Fibroblast of gingiva (primary cell): Measurements from ENCODE around the gene CLMP.
"Not testable (repeated sequence)": the region's sequence is repeated elsewhere in the genome, so short reads cannot be mapped to it uniquely, and the experiment has no call there.

Source experiments
- DNase-seq: peaks from one replicate; pipeline ENCODE4 v3.0.0-alpha.2; 2011; ENCODE audit warnings: low read depth

Gene CLMP

DNA sequence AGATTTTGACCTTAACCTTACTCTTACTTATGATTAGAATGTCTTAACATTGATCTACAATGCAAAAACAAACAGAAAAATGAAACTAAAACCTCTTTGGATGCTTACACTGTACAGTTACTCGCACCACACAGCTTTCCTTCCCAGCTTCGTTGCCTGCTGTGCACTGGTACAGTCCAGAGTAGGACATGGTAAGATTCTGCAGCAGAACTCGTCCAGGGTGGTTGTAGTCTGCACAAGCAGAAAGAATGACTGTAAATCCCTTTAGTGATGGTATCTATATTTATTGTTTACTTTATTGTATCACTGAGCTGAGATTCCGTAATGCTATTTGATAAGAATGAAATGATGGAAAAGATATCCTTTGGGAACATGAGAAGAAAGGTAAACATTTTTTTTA lies 112.1 kb downstream of the CLMP start:
- DNase-seq = no peak

DNA sequence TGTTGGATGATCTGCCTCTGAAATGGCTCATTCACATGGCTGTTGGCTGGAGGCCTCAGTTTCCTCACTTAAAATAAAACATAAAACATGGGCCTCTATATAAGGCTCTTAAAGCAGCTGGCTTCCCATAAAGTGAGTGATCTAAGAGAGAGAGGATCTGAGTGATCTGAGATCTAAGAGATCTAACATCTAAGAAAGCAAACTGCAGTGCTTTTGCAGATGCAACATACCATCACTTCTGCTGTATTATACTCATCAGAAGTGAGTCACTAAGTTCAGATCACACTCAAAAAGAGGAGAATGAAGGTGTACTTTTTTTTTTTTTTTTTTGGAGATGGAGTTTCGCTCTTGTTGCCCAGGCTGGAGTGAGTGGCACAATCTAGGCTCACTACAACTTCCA lies 115.0 kb downstream of the CLMP start:
- DNase-seq = no peak

DNA sequence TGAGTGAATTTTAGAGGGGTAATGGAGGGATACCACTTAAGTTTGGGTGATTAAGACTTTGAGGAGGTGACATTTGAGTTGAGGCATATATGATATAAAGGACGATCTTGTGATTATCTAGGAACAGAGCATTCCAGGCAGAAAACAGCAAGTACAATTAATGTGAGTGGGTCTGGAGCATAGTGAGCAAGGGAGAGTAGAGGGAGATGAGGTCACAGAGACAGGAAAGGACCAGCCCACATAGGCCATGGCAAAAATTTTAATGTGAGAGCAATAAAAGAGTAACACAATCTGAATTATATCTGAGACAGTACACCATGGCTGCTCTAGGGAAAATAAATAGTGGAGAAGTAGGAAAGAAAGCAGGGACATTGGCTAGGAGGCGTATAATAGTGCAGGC lies 118.6 kb downstream of the CLMP start:
- no peak for DNase-seq

DNA sequence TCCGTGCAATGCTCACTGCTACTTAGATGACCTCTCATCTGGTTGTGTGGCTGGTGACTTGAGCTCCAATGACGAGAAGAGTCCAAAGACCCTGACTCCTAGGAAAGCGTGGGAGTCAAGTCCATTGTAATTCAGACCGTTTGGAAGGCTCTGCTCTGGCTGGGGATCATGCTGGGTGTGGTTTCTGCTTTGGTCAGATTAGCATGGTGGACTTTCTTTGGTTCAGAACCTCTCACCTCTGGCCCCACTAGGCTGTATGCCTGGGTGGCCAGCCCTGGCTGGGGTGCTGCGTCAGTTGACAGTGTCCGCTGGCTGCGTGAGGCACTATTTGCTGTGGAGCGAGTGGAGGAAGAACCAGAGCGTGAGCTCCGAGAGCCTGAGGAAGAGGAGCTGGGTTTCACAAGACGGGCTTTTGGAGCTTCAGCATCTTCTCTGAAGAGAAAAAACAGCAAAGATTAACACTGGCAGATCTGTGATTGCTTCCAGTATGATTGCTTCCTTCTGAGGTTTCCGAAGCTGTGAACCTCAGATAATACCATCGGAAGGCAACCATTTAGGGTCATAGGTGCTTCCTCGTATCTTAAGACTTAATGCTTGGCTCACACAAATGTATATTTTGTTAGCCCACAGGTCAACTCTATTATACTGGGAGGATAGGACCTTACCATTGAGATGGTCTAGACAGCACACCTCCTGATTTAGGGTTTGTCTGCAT lies 121.5 kb downstream of the CLMP start:
- DNase-seq = no peak

DNA sequence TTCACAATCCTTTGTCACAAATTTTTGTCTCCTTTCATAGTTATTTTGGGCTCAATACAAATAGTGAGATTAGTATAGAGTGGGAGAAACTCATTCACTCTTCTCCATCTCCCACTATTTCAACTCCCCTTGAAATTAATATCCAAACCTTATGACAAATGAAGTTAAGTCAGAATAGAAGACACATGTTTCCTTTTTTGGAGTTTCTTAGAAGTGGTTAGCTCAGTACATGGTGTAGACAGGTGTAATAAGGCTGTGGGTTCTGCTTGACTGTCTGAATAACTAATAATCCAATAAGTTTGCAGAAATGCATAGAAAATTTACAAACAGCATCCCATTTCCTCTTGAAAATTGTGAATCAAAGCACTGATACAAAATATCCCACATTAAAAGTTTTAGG lies 122.3 kb downstream of the CLMP start:
- no peak for DNase-seq

DNA sequence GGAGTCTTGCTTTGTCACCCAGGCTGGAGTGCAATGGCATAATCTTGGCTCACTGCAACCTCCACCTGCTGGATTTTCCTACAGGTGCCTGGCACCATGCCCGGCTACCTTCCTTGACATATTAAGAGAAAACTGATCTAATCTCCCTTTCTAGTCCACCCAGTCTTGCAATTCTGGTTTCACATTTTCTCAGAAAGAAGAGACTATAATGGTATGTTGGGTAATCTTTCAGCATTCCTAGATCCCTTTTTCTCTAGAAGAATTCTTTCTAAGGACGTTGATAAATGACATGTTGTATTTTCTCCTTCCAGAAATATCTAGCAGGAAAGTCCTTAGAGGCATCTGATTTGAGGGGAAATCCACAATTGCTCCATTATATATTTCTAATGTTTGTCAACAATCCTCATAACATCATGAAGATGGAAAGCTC lies 122.7 kb downstream of the CLMP start:
- DNase-seq = no peak

DNA sequence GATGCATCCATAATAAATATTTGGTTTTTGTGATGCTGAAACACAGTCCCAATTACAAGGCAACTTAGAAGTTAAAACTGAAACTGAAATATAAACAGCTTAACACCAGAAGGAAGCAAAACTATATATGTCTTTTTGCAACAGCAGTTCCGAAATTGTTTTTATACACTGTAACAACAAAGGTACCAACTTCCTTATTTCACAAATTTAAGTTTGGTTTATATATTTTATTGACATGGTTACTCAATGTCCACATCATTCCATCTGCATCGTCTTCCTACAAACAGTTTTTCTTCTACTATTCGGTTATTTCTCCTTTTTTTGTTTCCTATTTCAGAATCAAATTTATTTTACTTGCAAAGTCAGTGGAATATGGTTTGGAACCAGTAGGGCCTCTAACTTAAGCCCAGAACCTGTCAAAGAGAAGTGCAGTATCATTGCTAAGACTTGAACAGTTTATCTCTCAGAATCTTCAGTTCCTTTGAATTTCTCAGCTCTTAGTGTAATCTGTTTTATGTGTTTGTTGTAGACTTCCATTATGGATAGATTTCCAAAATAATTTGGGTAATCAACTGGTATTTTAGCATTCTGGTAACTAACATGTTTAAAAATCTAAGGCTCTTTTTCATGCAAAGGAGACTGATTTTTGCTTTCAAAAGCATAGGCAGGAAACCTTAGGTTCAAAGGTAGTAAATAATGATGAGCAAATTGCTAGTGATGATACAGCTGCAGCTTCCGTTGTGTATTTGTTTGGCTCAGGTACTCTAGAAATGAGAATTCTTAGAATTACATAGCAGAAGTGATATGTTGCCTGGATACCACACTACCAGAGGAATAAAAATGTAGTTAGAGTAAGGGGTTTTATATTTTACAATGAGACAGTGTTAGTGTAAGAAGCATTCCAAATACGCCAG lies 124.9 kb downstream of the CLMP start:
- no peak for DNase-seq

DNA sequence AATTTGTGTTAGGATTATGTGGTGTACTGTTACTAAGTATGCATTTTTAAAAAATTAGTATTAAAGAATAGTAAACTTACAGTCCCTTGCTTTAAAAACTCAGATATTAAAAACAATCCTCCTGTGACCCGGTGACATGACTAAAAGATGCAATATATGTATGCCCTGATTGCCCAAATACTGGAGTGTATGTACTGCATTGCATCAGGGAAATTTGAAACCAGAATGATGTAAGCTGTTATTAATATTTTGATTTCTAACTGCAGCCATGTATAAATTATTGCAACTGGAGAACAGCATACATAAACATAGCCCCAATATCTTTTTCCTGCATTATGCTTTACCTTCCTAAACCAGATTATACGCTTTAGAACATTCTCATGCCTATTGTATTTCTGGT lies 129.4 kb downstream of the CLMP start:
- DNase-seq = peak; percentile 79

DNA sequence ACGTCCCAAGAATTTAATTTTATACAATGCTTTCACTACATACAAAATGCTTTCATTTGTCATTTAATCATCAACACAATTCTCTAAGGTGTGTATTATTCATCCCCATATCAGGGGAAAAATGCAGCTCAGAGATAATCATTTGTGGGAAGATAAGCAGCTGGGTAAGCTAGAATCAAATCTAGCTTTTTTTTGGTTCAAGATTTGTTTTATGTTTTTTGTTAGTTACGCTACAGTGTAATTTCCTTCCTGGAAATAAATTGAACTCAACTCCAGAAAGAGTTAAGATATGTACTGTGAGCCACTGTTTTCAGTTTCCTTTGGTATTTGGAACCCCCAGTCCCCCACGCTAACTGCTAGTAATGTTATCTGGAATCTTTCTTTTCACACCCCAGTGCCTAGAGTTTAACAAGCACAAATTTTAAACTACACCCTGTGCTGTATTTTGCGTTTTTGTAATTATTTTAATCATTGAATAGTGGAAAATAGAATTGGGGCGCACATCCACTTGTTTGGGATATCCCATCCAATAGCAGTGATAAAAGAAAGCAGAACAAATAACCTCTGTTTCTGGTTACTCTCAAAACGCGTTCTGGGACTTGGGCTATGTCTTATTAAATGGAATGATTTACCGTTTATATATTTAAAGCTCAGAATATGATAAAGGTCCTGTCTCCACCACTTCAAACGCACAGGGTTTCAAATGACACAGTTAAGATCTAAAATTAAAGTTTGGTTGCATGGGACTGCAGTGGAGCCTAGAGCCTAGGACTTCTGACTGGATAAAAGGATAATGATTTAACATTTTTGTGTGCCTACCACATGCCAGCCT lies 131.0 kb downstream of the CLMP start:
- no peak for DNase-seq

DNA sequence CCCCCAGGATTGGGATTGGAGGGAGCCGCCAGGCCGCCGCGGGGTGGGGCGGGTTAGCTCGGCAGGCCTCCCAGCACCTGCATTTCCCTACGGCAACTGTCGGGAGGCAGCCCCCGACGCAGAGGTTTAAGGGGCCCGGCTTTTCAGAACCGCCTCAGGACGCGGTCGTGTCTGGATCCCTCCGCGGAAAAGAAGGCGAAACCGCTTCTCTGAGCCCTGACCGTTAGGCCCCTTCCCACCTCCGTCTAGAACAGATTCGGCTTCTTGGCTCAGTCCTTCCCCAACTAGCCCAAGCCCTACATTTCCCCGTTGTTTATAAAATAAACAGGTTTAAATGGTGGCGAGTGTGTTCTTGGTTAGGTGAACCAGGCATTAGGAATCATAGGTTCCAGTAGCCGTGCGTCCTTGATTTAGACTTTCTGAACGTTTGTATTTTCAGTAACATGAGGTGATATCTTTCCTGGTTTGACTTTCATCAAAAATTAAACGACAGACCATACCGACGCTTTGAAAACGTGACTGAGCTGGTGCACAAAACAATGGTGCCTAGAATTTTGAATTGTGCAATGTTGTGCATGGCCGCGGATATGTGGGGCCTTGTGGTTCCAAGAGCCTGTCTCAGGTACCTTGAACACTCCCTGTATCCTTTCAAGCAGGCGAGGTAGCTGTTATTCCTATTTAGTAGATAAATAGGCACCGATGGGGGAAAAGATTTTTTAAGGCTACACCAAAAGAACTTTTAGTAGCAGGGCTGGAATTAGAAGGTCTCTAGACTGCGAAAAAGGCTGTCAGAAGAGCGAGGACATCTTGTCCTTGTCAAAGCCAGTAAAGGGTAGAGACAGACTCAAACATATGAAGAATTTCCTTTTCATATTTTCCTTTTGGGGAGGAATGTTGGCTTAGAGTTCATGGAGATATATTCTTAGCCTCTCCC lies 131.9 kb downstream of the CLMP start:
- DNase-seq = peak; percentile 55

DNA sequence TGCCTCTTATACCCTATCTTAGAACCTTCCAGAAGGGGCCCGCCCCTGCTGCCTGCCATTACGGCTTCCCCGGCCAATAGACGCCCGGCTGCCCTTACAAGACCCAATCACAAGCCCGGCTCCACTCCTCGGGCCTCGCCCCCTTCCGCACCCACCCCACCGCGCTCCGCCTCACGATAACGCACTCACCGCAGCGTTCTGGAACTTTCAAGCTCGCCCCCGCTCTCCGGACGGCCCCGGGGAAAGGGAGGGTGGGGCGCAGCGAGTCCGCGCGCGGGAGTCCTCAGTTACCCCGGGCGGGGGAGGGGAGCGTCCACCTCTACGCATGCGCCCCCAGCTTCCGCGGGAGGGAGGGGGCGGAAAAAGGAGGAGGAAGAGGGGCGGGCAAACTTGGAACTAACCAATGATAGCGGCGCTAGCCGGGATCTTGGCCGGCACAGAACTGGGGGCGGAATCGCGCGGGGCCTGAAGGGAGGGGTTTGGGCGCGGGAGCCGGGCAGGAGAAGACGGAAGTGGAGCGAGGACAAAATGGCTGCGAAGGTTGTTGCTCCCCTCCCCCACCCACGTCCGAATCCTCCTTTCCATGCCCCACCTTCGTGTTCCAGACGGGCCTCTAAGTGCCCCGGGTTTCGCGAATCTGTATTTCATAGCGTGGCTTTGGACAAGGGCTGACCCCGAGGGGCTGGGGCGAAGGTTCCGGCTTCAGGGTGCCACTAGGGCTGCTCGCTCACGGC lies 132.7 kb downstream of the CLMP start:
- DNase-seq = peak; percentile 100

DNA sequence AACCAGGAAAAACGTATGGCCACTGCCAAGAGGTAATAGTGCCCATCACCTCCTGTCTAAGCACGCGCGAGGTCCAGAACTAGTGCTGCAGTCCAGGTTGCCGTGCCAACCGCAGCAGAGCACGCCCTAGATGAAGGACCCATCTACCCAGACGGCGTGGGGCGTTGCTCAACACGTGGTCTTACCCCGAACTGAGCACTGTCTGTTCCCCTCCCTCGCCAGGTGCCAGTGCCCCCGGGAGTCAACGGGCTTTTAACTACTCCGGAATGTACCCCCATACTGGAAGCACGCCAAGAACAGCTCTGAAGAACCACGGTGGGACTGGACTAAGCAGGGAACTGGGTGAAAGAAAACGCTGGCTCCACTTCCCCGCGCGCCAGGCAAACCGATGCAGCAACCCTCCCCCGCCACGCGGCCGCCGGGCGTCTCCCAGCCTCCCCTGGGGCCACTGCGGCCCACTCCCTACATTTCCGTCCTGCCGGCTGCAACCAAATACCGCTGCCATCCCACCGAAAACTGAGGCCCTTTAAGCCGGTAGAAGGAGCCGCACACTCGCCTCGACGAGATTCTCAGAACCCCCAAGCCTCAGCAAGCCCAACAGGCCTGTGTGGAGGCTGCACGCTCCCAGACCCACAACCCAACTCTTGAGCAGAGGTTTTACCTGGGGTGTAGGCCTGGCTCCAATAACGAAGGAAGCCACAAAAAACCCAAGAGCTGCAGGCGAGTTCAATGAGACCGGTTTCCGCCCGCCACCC lies 133.5 kb downstream of the CLMP start, which contains the start of gene HSPA8:
HSPA8 (minus strand) TSS at position 734 of the 755 bp plus-strand sequence. CDS start 812 bp downstream, outside the sequence.
- DNase-seq = peak; percentile 57

DNA sequence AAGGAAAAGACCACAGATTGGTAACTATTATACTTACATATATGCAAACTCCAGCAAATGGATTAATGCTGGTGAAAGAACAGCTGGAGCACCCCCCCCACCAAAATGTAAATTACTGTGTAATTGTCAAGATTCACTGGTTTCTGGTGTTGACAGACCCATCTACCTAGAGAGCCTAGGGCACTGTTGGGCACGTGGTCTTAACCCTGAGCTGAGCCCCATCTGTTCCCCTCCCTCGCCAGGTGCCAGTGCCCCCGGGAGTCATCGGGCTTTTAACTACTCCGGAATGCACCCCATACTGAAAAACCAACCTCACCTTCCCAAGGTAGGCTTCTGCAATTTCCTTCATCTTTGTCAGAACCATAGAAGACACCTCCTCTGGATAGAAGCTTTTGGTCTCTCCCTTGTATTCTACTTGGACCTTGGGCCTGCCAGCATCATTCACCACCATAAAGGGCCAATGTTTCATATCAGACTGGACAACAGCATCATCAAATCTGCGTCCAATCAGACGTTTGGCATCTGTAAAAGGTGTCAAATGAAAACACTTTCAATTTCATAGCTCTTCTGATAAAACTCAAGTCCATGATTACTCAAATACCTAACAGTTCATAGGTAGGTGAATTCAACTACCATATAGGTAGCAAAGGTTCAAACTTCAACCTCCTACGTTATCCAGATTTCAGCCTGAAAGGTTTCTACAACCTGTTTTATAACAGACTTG lies 134.6 kb downstream of the CLMP start:
- DNase-seq = no peak

DNA sequence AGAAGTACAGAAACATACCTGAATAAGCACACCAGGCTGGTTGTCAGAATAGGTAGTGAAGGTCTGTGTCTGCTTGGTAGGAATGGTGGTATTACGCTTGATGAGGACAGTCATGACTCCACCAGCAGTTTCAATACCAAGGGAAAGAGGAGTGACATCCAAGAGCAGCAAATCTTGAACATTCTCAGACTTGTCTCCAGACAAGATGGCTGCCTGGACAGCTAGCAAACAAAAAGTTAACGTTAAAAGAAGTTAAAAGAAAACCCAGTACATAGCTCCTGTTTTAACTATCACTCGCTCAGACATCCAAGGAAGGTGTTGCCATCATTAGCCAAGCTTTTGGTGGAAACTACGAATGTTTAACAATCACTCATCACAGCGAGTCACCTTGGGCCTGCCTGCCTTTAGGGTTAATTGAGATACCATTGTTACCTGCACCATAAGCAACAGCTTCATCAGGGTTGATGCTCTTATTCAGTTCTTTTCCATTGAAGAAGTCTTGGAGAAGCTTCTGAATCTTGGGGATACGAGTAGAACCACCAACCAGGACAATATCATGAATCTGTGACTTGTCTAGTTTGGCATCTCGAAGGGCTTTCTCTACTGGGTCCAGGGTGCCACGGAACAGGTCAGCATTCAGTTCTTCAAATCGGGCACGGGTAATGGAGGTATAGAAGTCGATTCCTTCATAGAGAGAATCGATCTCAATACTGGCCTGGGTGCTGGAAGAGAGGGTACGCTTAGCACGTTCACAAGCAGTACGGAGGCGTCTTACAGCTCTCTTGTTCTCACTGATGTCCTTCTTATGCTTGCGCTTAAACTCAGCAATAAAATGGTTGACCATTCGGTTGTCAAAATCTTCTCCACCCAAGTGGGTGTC lies 135.8 kb downstream of the CLMP start:
- DNase-seq = not testable (repeated sequence)

DNA sequence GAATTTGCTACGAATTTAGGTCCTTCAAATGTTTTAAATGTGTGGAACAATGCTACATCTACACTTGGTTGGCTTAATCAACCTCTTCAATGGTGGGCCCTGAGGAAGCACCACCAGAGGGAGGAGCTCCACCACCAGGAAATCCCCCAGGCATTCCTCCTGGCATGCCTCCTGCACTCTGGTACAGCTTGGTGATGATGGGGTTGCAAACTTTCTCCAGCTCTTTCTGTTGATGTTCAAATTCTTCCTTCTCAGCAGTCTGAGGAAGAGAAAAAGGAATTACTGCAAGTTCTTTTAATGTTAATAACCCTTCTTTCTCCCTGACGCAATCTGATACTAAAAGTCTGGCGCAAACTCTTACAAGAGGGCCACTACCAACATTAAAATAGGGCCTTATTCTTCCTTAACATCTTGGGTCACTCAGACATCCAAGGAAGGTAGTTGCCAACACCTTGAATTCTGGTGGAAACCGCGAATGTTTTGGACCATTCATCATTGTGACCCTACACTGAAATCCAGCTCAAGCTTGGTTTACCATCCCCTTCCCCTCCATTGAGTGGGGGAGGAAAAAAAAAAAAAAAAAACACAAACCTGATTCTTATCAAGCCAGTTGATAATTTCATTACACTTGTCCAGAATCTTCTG lies 137.3 kb downstream of the CLMP start:
- DNase-seq = no peak

DNA sequence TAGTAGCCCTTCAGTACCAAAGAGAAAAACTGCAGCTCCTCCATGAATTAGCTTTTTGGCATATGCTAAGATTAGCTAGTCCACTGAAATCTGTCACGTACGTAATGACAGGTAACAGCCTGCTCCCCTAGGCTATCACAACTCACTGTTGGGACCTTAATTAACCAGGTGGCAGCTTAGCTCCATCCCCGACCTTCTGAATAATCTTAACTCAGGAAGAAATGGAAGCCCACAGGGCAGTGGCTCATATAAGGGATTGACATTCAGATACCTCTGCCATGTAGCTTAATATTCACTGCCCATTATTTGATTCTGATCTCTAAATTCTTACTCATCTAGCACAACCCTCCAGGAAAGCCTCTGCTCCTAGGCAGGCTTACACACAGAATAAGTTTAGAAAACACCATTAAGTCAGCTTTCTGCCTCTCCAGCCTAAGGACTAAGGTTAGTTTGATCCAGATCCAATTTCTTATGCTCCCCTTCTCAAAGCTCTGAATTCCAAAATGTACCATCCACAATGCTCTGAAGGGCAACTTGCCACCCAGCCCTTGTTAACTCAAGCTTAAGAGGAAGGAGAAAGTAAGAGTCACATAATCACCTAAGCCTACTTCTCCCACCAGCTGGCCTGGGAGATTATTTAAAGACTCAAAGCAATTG lies 138.1 kb downstream of the CLMP start:
- DNase-seq = no peak
